ENCODE data around the gene MYO5B.

The MYO5B gene

DNA sequence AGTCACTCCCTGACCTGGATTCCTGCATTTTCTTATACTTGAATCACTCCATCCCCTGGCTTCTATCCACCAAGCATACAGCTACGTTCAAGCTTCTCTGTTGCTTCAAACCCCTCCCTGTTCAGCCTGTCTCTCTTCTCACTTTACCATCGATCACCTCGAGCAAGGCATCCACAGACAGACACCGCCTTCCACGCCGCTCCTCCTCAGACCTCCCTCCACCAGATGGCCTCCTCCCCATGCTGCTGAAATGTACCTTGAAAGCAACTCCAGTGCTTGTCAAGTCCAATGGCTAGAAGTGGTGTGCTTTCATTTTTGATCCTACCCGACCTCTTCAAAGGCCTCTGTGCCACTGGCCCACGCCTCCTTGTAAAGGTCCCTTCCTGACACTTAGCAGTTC is 250.3 kb downstream of the MYO5B start:
- FAIRE-seq (no peak), DNase-seq (ENCODE audit: insufficient read length, low spot score) (no peak)
- TF ChIP-seq POLR2A (IDR thresholded peaks at IDR 0.05; ENCODE audit: low read depth, low read length): no peak

DNA sequence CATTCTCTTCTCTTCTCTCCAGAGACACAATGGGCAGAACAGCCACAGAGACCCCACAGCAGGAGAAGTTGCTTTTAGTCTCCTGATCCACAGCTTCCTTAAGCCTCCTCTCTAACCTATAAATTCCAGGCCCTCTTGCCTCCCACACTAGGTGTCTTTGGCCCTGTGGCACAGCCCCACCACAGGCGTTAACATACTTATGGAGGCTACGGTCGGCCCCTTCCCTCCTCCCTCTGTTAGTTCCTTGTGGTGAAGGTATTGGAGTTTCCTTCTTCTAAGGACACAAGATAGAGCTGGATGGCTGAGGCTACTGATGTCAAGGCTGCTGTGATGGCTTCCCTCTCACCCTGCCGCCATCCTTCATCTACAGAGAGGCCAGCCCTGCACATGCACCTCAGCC is 258.1 kb downstream of the MYO5B start:
- DNase-seq (ENCODE audit: insufficient read length, low spot score) (no peak), FAIRE-seq (no peak)
- no peak for TF ChIP-seq POLR2A (IDR thresholded peaks at IDR 0.05; ENCODE audit: low read depth, low read length)

DNA sequence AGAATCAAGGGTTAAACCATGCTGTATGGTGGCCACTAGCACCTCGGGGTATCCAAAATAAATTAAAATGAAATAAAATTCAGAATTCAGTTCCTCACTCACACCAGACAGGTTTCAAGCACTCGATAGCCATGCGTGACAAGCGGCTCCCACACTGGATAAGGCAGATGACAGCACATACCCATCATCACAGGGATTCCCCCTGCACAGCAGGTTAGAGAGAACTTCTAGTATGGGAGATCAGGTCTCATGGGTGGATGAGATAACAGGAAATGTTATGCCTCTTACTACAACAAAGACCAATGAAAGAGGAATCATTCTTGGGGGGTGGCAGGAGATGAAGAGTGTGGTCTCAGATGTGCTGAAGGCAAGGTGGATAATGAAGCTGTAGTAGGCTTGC is 259.7 kb downstream of the MYO5B start:
- no peak for DNase-seq (ENCODE audit: insufficient read length, low spot score)
- no peak for FAIRE-seq

DNA sequence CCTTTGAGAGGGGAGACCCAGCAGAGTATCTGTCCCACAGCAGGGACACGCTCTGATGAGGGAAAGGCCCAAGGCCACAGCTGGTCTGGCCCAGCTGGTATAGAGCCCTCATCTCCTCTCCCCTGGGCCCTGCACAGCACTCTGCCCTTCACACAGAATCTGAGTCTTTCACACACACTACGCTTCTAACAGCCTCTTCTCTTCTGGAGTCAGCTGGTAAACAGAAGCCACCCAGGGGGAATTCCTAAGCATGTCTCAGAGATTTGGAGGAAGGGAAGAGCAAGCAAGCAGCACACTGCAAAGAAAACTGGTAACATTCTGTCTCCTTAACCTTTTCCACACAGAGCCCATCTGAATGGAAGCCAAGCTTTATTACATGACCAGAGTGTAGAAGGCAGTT is 260.5 kb downstream of the MYO5B start:
- FAIRE-seq (no peak), DNase-seq (ENCODE audit: insufficient read length, low spot score) (no peak)
- TF ChIP-seq POLR2A (IDR thresholded peaks at IDR 0.05; ENCODE audit: low read depth, low read length): no peak

More for the DNA sequence above, 259.7 kb downstream of the MYO5B start:
- TF ChIP-seq POLR2A (IDR thresholded peaks at IDR 0.05; ENCODE audit: low read depth, low read length): no peak

DNA sequence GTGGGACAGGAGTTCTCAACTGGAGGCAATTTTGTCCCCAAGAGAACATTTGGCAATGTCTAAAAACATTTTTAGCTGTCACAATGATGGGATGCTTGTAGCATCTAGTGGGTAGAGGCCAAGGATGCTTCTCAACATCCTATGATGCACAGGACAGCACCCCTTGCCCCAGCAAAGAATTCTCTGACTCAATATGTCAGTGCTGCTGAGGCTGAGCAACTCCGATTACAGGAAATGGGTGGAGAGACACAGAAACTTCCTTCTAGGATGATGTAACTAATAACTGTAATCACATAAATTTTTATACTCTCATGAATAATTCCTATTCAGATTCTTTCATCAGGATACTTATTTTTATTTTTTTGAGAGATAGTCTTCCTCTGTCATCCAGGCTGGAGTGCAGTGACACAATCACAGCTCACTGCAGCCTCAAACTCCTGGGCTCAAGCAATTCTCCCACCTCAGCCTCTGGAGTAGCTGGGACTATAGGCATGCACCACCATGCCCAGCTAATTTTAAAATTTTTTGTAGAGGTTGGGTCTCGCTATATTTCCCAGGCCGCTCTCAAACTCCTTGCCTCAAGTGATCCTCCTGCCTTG is 261.3 kb downstream of the MYO5B start:
- no peak for TF ChIP-seq POLR2A (IDR thresholded peaks at IDR 0.05; ENCODE audit: low read depth, low read length)
- DNase-seq (ENCODE audit: insufficient read length, low spot score) (no peak), FAIRE-seq (no peak)

DNA sequence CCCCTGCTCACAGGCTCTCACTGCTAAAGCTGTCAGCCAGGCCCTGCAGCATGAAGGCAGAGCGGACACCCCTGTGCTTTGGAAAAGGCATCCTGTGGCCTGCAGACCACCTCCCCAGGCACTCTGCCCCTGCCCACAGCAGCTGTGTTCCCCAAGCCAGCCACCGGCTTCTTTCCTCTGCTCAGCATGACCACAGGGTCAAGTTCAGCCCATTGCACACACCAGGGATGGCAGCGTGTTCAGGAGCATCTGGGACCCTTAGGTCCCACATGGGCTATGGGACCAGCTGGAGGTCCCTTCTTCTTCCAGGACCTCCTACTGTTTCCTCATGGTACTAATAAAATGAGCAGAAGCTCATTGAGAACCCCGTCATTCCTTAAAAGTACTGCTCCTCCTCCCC is 263.2 kb downstream of the MYO5B start:
- TF ChIP-seq POLR2A (IDR thresholded peaks at IDR 0.05; ENCODE audit: low read depth, low read length): no peak

DNA sequence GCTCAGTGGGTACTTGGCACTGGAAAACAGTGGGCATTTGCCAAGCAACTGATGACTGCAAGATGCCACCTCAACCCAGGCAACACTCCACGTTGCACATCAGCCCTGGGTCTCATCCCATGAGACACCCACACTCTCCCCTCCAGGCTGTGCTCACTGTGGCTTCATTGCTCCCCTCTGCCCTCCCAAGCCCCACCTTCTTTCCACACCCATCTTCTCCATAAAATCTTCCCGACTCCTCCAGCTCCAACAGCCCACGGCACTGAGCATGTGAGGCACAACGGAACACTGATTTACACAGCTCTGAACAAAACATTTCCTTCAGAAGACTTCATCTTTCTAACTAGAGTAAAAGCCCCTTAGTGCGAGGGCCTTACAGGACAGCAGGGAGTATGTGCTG is 263.8 kb downstream of the MYO5B start:
- no peak for TF ChIP-seq POLR2A (IDR thresholded peaks at IDR 0.05; ENCODE audit: low read depth, low read length)
- FAIRE-seq (no peak), DNase-seq (ENCODE audit: insufficient read length, low spot score) (no peak)

More for the DNA sequence above, 263.2 kb downstream of the MYO5B start:
- no peak for FAIRE-seq
- DNase-seq (ENCODE audit: insufficient read length, low spot score): no peak

DNA sequence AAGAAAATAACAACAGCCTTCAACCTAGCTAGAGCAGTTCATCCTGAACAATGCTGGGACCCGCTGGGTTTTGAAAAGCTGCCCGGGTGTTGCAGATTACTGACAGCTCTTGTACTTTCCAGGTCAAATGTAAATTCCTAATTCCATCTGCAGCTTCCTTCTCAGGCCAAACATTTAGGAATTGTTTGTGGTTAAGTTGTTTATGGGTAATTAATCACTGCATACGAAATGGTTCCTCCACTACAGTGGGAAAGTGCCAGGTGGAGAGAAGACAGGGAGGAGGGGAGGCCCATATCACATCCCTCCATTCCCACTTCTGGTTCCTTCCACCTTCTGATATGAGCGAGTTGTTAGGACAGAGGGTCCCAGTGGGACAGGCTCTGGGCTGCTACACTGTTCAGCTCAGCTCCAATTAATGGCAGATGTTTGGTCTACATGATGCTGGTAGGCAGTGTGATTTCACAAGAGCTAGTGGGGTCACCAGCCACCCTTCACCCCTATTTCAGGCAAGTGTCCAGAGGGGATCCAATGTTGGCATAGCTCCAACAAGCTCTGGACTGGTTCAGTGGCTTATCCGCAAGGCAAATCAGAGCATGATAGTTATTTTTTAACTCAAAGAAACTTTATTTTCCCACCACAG is 268.7 kb downstream of the MYO5B start:
- TF ChIP-seq POLR2A (IDR thresholded peaks at IDR 0.05; ENCODE audit: low read depth, low read length): no peak
- FAIRE-seq: no peak
- DNase-seq (ENCODE audit: insufficient read length, low spot score): no peak

DNA sequence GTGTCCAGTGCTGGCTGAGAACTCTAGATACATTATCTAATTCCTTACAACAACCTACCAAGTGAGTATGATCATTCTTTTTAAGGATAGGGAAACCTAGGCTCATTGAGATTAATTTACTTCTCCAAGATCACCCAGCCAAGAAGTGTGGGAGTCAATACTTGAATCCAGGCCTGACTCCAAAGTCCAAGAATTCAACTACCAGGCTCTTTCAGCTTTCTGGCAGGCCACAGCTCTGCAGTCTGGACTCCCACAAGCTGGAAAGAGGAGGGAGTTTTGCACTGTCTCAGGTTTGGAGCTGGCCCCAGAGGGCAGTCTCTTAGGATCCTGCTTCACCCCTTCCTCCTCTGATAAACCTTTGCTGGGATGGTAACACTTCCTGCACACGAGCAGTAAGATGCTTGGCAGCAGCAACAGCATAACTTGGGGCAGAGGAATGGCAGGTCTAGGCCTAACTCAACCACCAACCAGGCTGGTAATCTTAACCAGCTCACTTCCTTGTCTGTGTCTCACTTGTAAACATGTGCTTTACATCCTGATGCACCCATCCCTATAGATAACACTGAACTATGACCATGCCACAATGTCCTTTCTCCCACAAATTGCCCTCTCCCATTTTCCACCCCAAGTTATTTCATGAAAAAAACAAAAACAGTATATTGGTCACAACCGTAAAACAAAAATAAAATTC is 270.5 kb downstream of the MYO5B start:
- TF ChIP-seq POLR2A (IDR thresholded peaks at IDR 0.05; ENCODE audit: low read depth, low read length): no peak
- DNase-seq (ENCODE audit: insufficient read length, low spot score) (no peak), FAIRE-seq (no peak)

DNA sequence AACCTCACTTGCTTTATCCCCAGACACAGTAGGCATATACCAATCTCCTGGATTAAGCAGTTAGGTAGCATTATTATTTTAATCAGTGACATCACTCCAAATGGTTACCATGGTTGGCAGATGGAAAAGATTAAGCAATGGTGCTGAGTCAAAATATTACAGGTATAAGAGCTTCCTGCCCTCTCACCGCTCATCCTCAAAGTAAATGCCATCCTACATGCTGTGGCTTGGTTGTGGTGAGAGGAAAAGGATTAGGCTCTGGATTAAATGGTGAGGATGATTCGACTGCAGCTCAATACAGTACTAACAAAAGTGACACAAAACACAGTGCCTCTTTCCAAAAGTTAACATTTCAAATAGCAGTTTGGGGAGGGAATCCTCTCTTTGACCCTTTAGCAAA is 272.7 kb downstream of the MYO5B start:
- DNase-seq (ENCODE audit: insufficient read length, low spot score) (no peak), FAIRE-seq (no peak)
- no peak for TF ChIP-seq POLR2A (IDR thresholded peaks at IDR 0.05; ENCODE audit: low read depth, low read length)

DNA sequence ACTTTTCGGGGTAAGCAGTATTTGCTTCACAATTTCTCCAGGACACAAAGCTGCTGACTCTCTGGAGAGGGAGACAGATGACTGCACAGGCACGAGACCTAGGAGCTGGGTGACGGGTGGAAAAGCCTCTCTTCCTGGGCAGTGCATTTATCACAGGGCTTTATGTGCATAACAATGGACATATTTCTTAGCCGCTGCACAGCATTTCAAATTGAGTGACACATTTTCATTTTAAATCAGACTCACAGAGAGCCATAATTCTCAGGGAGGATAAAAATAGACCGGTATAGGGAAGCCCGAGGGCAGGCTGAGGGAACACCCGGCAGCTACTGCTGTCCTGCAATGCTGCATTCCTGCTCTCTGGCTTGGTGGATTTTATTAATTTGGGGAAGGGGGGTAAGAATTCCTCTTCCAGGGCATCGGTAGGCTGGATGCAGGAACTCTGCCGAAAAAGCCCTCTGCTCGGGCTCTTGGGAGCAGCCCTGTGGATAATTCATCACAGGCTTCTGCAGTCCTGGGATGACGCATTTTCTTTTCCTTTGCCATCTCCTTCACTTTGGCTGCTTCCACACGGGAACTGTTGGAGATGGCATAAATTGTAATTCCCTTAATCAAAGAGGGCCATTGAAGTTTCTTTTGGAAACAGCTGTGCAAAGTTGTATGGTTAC is 273.5 kb downstream of the MYO5B start:
- no peak for TF ChIP-seq POLR2A (IDR thresholded peaks at IDR 0.05; ENCODE audit: low read depth, low read length)
- DNase-seq (ENCODE audit: insufficient read length, low spot score) (no peak), FAIRE-seq (no peak)

DNA sequence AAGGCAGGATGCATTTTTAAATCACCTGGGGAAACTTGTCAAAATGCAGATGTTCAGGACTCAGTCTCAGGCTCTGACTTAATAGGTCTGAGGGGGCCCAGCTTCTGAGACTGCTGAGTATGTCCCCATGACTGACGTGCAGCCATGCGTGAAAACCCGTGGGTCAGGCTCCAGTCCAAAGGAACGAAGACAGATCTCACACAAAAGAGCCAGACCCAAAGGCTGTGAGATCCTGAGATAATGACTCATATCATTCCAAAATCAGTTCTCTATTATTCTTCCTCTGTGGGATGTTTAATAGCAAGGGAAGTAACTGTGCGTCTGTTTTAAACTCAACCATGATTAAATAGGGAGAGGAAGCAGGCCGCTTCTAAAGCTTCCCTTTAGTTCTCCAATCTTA is 274.2 kb downstream of the MYO5B start:
- DNase-seq (ENCODE audit: insufficient read length, low spot score): no peak
- no peak for TF ChIP-seq POLR2A (IDR thresholded peaks at IDR 0.05; ENCODE audit: low read depth, low read length)
- FAIRE-seq: no peak

DNA sequence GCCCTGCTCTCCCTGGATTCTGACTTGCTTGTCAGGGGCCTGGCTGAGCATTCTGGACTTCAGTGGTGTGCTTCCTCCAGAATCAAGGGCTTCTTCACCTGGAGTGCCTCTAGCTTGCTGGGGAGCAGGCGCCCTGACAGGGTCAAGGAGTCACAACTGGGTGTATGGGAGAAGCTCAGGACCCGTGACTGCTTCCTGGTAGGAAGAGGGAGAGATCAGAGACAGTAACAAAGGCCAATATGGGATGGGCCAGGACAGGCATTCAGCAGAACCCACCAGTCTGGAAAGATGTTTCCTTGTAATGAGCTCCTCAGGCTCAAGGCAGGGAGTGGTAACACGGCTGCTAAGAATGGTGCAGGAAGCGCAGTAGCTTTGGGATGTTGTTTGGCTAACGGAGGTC is 277.2 kb downstream of the MYO5B start:
- FAIRE-seq: no peak
- no peak for DNase-seq (ENCODE audit: insufficient read length, low spot score)
- TF ChIP-seq POLR2A (IDR thresholded peaks at IDR 0.05; ENCODE audit: low read depth, low read length): no peak

DNA sequence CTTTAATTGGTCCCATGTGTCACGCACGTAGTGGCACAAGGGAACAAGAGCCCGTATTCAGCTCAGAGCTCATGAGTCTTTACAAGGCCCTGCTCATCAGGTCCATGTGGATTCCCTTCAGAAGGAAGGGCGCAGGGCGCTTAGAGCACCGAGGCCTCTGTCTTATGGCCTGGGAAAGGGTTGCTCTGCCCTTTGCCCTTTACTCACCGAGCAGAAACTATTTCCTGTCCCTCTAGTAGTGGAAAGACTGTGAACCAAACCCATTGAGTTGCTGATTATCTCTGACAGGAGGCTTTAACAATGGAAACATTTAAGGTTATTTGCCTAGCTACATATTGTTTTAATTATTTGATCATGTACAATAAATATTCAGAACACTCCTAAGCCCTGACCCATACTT is 279.6 kb downstream of the MYO5B start:
- FAIRE-seq: no peak
- DNase-seq (ENCODE audit: insufficient read length, low spot score): no peak
- TF ChIP-seq POLR2A (IDR thresholded peaks at IDR 0.05; ENCODE audit: low read depth, low read length): no peak

All from H54 (cell line).